GM19324 (cell line): Measurements from ENCODE around the gene MAD2L1BP.
"Not testable (repeated sequence)": the region's sequence is repeated elsewhere in the genome, so short reads cannot be mapped to it uniquely, and the experiment has no call there.

Experiments
- ATAC-seq: cut with Tn5 transposase; IDR thresholded peaks from one replicate; pipeline ENCODE4 v1.9.1; 2021; ENCODE audit warnings: mild to moderate bottlenecking, moderate library complexity; ENCODE audit not compliant: unreplicated experiment, low FRiP score

MAD2L1BP gene

GRCh38 chr6:43635387-43636307, at the start of gene MAD2L1BP:
TSS of gene MAD2L1BP (plus strand) at chr6:43635840. CDS start at chr6:43635876, 36 bp downstream.
- peak; percentile 80 for ATAC-seq

- no peak for ATAC-seq
Measured at GRCh38 chr6:43588194-43588593, 47.4 kb upstream of the MAD2L1BP start.

GRCh38 chr6:43589564-43589963, 46.1 kb upstream of the MAD2L1BP start:
- ATAC-seq, result not testable (repeated sequence)

GRCh38 chr6:43593938-43594337, 41.7 kb upstream of the MAD2L1BP start:
- ATAC-seq, result no peak

GRCh38 chr6:43600595-43600994, 35.0 kb upstream of the MAD2L1BP start:
- no peak for ATAC-seq

GRCh38 chr6:43604174-43604573, 31.5 kb upstream of the MAD2L1BP start:
- ATAC-seq, result no peak

- ATAC-seq, result no peak
Measured at GRCh38 chr6:43606019-43606418, 29.6 kb upstream of the MAD2L1BP start.

GRCh38 chr6:43608310-43608763, 27.3 kb upstream of the MAD2L1BP start:
- ATAC-seq, result no peak

- ATAC-seq, result no peak
Measured at GRCh38 chr6:43608807-43609206, 26.8 kb upstream of the MAD2L1BP start.

- ATAC-seq, result no peak
Measured at GRCh38 chr6:43609402-43609801, 26.2 kb upstream of the MAD2L1BP start.

GRCh38 chr6:43610431-43610830, 25.2 kb upstream of the MAD2L1BP start:
- no peak for ATAC-seq

- ATAC-seq, result no peak
Measured at GRCh38 chr6:43613721-43614395, 21.8 kb upstream of the MAD2L1BP start.

- no peak for ATAC-seq
Measured at GRCh38 chr6:43614396-43614730, 21.3 kb upstream of the MAD2L1BP start.

- ATAC-seq, result no peak
Measured at GRCh38 chr6:43616725-43617472, 18.7 kb upstream of the MAD2L1BP start.

- ATAC-seq, result no peak
Measured at GRCh38 chr6:43621078-43621835, 14.4 kb upstream of the MAD2L1BP start.

GRCh38 chr6:43621836-43622180, 13.8 kb upstream of the MAD2L1BP start:
- no peak for ATAC-seq

GRCh38 chr6:43622541-43622940, 13.1 kb upstream of the MAD2L1BP start:
- no peak for ATAC-seq

- ATAC-seq, result no peak
Measured at GRCh38 chr6:43623880-43624785, 11.5 kb upstream of the MAD2L1BP start.

GRCh38 chr6:43624786-43625288, 10.8 kb upstream of the MAD2L1BP start:
- ATAC-seq, result no peak
